HepG2 (cell line): ENCODE data around the gene B4GALT2. TPM values are rescaled to one million over a fixed set of nuclear protein-coding genes. Genes with fewer than 3 reads are reported as not detected.

Experiments
- GATAD2A ChIP-seq: IDR thresholded peaks from 2 replicates; pipeline ENCODE4 v1.6.1; 2016
- HNRNPL ChIP-seq: fragments of 200-400 bp; formaldehyde crosslinking; IDR thresholded peaks from 2 replicates; pipeline ENCODE4 v1.6.1; 2017; ENCODE audit warnings: mild to moderate bottlenecking, low read depth, low read length
- IKZF1 ChIP-seq: fragments of 450-650 bp; IDR thresholded peaks from 2 replicates; pipeline ENCODE4 v1.7.1; 2016
- KIAA2018 ChIP-seq: sonication (generic); formaldehyde crosslinking; IDR thresholded peaks from 2 replicates; pipeline ENCODE4 v1.5.0; 2020; ENCODE audit warnings: mild to moderate bottlenecking, missing genetic modification reagents, borderline replicate concordance
- NFRKB ChIP-seq: fragments of 450-650 bp; IDR thresholded peaks from 2 replicates; pipeline ENCODE4 v1.6.1; 2017
- NFYB ChIP-seq: sonication (generic); formaldehyde crosslinking; IDR thresholded peaks from 2 replicates; pipeline ENCODE4 v1.4.0; 2020; ENCODE audit warnings: missing genetic modification reagents
- NRL ChIP-seq: sonication (generic); formaldehyde crosslinking; IDR thresholded peaks from 2 replicates; pipeline ENCODE4 v1.5.0; 2020; ENCODE audit warnings: missing genetic modification reagents, mild to moderate bottlenecking, moderate library complexity, borderline replicate concordance
- POLR2G ChIP-seq: fragments of 200-400 bp; formaldehyde crosslinking; IDR thresholded peaks from 2 replicates; pipeline ENCODE4 v1.6.1; 2018; ENCODE audit warnings: mild to moderate bottlenecking, low read depth, low read length, moderate library complexity
- RARG ChIP-seq: sonication (generic); formaldehyde crosslinking; IDR thresholded peaks from 2 replicates; pipeline ENCODE4 v1.4.0; 2020; ENCODE audit warnings: low read depth, mild to moderate bottlenecking, missing genetic modification reagents
- SIN3A ChIP-seq: IDR thresholded peaks from 2 replicates; pipeline ENCODE4 v1.6.1; 2011; ENCODE audit warnings: low read depth, mild to moderate bottlenecking, control low read depth, low read length, borderline replicate concordance
- SP5 ChIP-seq: IDR thresholded peaks from 2 replicates; pipeline ENCODE4 v1.6.1; 2016; ENCODE audit warnings: low read depth, borderline replicate concordance
- TFE3 ChIP-seq: IDR thresholded peaks from 2 replicates; pipeline ENCODE4 v1.6.1; 2016
- ZBTB10 ChIP-seq: sonication (generic); formaldehyde crosslinking; IDR thresholded peaks from 2 replicates; pipeline ENCODE4 v1.4.0; 2020; ENCODE audit warnings: missing genetic modification reagents, borderline replicate concordance
- ZNF3 ChIP-seq: IDR thresholded peaks from 2 replicates; pipeline ENCODE4 v1.7.0; 2017; ENCODE audit warnings: inconsistent platforms
- ZNF557 ChIP-seq: sonication (generic); formaldehyde crosslinking; IDR thresholded peaks from 2 replicates; pipeline ENCODE4 v1.4.0; 2020; ENCODE audit warnings: missing genetic modification reagents
- ZNF747 ChIP-seq: sonication (generic); formaldehyde crosslinking; IDR thresholded peaks from 2 replicates; pipeline ENCODE4 v1.8.1; 2023; ENCODE audit warnings: missing genetic modification reagents, mild to moderate bottlenecking, borderline replicate concordance
- ZNF768 ChIP-seq: sonication (generic); formaldehyde crosslinking; IDR thresholded peaks from 2 replicates; pipeline ENCODE4 v1.4.0; 2020; ENCODE audit warnings: missing genetic modification reagents
- ZSCAN31 ChIP-seq: sonication (generic); formaldehyde crosslinking; IDR thresholded peaks from 2 replicates; pipeline ENCODE4 v1.5.0; 2020; ENCODE audit warnings: low read depth, mild to moderate bottlenecking, missing genetic modification reagents
- polyA plus RNA-seq, 8 experiments: library from polyadenylated mRNA; depleted of rRNA in 3 of 8; stranded (reverse) in 7 of 8; unstranded in 1 of 8; fragments of >200 nt; fragmentation: Illumina TruSeq in 4 of 8; extraction: Trizol in 4 of 8; gene quantifications; 2 replicates each; pipeline versions ENCODE4 v1.2.1 to v1.2.3, GENCODE V29; 2011 to 2016; ENCODE audit warnings: low read depth in 4 of 8, missing spikeins in 1 of 8, mixed read lengths in 1 of 8; ENCODE audit not compliant: insufficient read depth in 1 of 8
- total RNA-seq, 5 experiments: library from RNA; depleted of rRNA; stranded (reverse); fragments of >200 nt; fragmentation: Illumina TruSeq; extraction: Trizol; gene quantifications; 2 replicates each; pipeline ENCODE4 v1.2.3, GENCODE V29; 2016; ENCODE audit warnings: low read depth in 1 of 5

The B4GALT2 gene
- total and polyA plus RNA-seq, 2 of the 13 experiments (the other 11 are each of a cell fraction or from before 2014, with no cell fraction given), result 41.9 to 78.0 TPM

GRCh38 chr1:43974443-43975248, 4.4 kb upstream of the B4GALT2 start, which contains the start of gene ATP6V0B (continued):
- TF ChIP-seq HNRNPL (0 out of 2 replicates have a peak, but pooled peaks have one; percentile 39), NFRKB (no peak), ZSCAN31 (CRISPR knock-in tag) (no peak; the same call in none of the 2 replicates), ZNF768 (CRISPR knock-in tag) (no peak), SP5 (no peak; the same call in 1 of the 2 replicates), RARG (no peak), ZNF3 (no peak), IKZF1 (no peak), TFE3 (CRISPR knock-in tag) (peak; percentile 95), ZNF557 (no peak), KIAA2018 (CRISPR knock-in tag) (no peak), GATAD2A (0 out of 2 replicates have a peak, but pooled peaks have one; percentile 20), ZNF747 (CRISPR knock-in tag) (peak; percentile 77; the same call in 1 of the 2 replicates), NFYB (CRISPR knock-in tag) (peak; percentile 67), NRL (CRISPR knock-in tag) (peak; percentile 85), SIN3A (peak; percentile 94; the same call in 1 of the 2 replicates), POLR2G (peak; percentile 70; the same call in 1 of the 2 replicates), ZBTB10 (no peak)
